Measurements from ENCODE around the gene RASSF5. TPM values are rescaled to one million over a fixed set of nuclear protein-coding genes. Genes with fewer than 3 reads are reported as not detected.

Gene RASSF5
- polyA plus RNA-seq, 1 donor from 2014 or later = 4.0 TPM

DNA sequence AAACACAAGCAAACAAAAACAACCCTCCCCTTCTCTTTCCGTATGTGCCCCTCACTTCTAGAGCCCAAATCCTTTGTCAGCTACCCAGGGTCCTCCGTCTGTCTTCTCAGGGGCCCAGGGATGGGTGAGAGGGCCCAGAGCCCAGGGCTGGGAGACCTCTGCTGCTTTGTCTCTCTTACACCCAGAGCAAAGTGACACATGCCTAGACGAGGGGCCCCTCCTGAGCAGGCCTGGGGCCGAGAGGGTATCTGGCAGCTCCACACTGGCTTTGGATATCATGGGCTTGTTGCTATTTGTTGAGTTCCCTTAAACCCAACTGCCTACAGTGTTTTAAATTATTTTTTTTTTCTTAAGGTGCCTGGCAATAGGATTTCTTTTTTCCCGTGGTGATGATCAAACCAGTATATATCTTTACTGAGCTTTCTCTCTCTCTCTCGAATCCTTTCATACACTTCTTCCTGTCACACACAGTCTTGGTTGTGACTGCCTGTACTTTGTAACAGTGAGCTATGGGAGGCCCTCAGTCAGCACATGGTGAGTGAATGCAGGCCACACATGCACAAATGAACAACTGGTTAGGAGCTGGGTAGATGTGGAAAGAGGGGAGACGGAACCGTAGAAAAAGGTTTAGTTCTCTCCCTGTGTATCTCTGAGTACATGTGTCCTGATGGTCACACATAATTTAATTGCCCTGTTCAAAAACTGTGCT lies 14.5 kb downstream of the RASSF5 start:
- Histone ChIP-seq H3K9ac (ENCODE audit: low read length) (no peak overlapping the region), H3K4me2 (ENCODE audit: low read length) (no peak overlapping the region), H3F3A (ENCODE audit: insufficient read depth, low read length, poor library complexity, severe bottlenecking) (no peaks in the 10 kb centered on the region), H3K27ac (ENCODE audit: low read length) (no peak overlapping the region), H3K79me2 (replicated peaks; ENCODE audit: insufficient read depth, low read length) (no peaks in the 10 kb centered on the region), H3K4me3 (ENCODE audit: low read length) (no peak overlapping the region), H3K9me3 (ENCODE audit: low read length) (no peaks in the 10 kb centered on the region), H3K9me2 (ENCODE audit: insufficient read depth, low read length) (no peaks in the 10 kb centered on the region), H2AFZ (ENCODE audit: low read depth, low read length) (no peak overlapping the region), H3K36me3 (ENCODE audit: insufficient read depth, low read length) (no peaks in the 10 kb centered on the region), H4K20me1 (ENCODE audit: insufficient read depth) (no peaks in the 10 kb centered on the region), H3K27me3 (ENCODE audit: insufficient read depth, low read depth, low read length) (no peaks in the 10 kb centered on the region)
- TF ChIP-seq TAF1 (IDR thresholded peaks at IDR 0.05; ENCODE audit: low read depth) = no peak
- TF ChIP-seq SMC3 (conservative IDR thresholded peaks at IDR 0.05; ENCODE audit: poor library complexity) = no peak
- no peak for TF ChIP-seq RAD21 (conservative IDR thresholded peaks at IDR 0.05)
- TF ChIP-seq CTCF (IDR thresholded peaks at IDR 0.05; ENCODE audit: poor library complexity, severe bottlenecking) = no peak

DNA sequence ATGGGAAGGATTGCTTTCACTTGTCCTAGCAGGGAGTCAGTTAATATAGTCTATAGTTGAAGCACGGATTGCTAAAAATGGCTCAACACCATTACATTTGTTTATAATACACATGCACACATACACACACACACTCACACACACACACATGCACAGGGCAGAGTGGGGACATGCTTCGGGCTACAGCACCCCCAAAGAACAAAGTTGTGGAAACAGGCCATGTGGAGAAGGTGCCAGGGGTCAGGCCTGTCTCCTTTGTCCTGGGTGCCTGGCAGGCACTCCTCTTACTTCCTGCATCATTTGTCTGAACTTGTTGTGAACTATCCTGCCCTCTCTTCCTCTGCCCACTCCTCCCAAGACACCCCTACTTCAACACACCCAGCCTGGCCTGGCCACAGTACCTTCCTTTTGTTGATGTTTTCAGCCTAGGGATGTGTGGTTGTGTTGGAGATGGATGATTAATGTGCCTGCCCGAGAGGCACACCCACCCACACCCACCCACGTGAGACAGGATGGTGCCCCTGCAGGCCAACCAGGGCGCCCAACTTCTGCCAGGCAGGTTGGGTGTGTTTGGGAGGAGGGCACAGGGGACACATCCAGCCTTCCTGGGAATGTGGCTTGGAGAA lies 17.5 kb downstream of the RASSF5 start:
- Histone ChIP-seq H3K9me3 (ENCODE audit: low read length) (no peaks in the 10 kb centered on the region), H3K79me2 (replicated peaks; ENCODE audit: insufficient read depth, low read length) (no peaks in the 10 kb centered on the region), H3K9ac (ENCODE audit: low read length) (no peak overlapping the region), H3K4me3 (ENCODE audit: low read length) (no peak overlapping the region), H3K27ac (ENCODE audit: low read length) (no peak overlapping the region), H3K4me2 (ENCODE audit: low read length) (no peak overlapping the region), H3F3A (ENCODE audit: insufficient read depth, low read length, poor library complexity, severe bottlenecking) (no peaks in the 10 kb centered on the region), H2AFZ (ENCODE audit: low read depth, low read length) (no peak overlapping the region), H3K36me3 (ENCODE audit: insufficient read depth, low read length) (no peaks in the 10 kb centered on the region), H3K9me2 (ENCODE audit: insufficient read depth, low read length) (no peaks in the 10 kb centered on the region), H3K27me3 (ENCODE audit: insufficient read depth, low read depth, low read length) (no peaks in the 10 kb centered on the region), H4K20me1 (ENCODE audit: insufficient read depth) (no peaks in the 10 kb centered on the region)
- TF ChIP-seq POLR2AphosphoS5 (IDR thresholded peaks at IDR 0.05) (no peak), EZH2 (IDR thresholded peaks at IDR 0.05; ENCODE audit: borderline replicate concordance, insufficient read depth, low read length, poor library complexity, severe bottlenecking) (no peak), EP300 (conservative IDR thresholded peaks at IDR 0.05; ENCODE audit: poor library complexity, severe bottlenecking) (no peak), CTCF (IDR thresholded peaks at IDR 0.05; ENCODE audit: poor library complexity, severe bottlenecking) (no peak), TAF1 (IDR thresholded peaks at IDR 0.05; ENCODE audit: low read depth) (no peak), MXI1 (conservative IDR thresholded peaks at IDR 0.05; ENCODE audit: poor library complexity, severe bottlenecking) (no peak), REST (IDR thresholded peaks at IDR 0.05; ENCODE audit: borderline replicate concordance) (no peak)

Data from neural cell (in vitro differentiated cells).